NAMALWA (cell line): ENCODE results near the gene TP63.

Experiments
- DNase-seq: peaks from one replicate; pipeline ENCODE4 v3.0.0-alpha.2; 2015; ENCODE audit warnings: low spot score

TP63 gene

DNA sequence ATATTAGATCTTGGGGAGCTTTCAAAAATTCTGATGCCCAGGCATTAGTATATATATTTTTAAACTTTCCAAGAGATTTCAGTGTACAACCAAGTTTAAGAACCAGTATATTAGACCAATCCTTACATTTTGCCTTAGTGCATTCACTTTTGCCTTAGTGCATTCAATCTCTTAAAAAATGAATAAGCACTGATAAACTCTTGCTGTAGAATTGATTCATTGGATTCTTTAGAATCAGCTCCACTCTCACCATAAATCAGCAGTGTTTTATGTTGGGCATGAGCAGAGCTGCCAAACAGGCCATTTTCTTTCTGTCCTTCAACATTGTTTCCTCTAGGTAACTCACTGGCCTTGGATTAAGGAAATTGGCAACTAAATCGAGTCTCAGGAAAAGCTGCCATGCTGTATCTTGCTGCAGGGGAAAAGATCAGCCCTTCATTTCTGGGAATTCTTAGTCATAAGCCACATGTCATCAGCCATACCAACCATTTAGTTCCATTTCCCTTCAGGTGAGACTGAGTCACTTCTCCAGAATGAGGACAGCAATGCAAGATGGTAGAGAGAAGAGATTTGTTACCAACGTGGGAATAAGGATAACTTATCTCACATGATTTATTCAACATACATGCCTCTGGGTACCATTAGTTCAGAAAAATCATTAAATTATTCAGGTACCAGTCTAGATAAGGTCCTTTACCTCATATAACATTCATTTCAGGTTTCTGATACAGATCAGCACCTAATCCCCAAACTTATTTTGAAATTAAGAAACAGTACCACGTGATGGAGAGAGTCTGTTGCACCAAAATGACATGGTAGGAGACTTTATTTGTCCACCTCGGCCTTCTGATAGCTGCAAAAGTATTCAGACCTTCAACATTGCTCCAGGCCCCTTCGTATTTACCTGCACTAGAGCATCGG is 297.0 kb downstream of the TP63 start:
- no peak for DNase-seq

- DNase-seq: no peak
Observed at GRCh38 chr3:189936201-189936945, 305.2 kb downstream of the TP63 start.

DNA sequence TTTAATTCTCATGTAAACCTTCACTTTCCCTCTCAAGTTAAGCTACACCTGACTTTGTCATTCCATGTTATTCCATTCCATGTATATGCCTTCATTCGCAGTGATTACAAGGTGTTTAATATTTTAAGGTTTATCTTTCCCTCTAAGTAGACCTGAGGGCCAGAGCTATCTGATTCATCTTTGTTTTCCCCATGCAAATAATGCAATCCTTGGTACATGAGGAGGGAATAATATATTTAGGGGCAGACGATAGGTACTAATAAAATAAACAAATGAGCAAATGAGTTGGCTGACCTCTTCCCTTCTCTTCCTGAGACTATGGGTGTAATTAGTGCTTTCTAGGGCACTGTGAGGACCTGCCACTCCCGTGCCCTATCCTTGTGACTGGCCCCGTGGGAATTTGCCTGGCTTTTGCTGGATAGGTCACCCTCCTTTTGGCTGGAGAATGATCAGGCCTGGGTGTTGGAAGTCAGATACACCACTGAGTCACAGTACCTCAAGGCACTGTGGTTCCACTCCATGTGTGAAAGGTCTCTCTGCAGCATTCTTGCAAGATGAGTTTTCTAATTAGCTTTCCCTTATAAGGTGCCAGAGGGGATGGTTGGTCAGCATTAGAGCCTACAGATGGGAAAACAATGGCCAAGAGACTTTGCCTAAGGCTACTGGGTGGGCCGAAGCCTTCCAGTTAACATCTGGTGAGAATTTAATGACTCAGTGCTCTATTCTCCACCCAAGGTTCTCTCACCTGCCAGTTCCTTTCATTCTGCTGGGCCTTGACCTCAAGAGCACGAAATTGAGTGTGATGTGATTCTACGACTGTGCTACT is 306.3 kb downstream of the TP63 start:
- no peak for DNase-seq

DNA sequence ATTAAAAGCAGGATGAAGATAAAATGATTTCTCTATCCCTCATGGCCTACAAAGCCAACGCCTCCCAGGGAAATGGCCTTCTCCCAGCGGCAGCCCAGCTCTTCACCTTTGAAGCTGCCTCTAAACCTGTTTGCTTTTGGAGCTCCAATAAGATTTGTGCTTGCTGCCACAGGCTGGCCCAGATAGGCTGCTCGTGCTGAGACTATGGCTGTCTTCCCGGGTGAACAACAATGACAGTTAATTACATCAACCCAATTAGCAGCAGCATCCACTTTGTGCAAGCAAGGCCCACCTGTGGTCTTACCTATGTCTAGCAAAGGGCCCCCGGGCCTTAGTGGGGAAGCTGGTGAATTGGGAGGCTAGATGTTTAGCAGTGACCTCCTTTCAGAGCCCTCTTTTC is 309.9 kb downstream of the TP63 start:
- DNase-seq: no peak

- no peak for DNase-seq
Observed at GRCh38 chr3:189941679-189942078, 310.5 kb downstream of the TP63 start.

- DNase-seq: no peak
Observed at GRCh38 chr3:189942948-189943347, 311.8 kb downstream of the TP63 start.

- DNase-seq: no peak
Observed at GRCh38 chr3:189944285-189945145, 313.3 kb downstream of the TP63 start.

DNA sequence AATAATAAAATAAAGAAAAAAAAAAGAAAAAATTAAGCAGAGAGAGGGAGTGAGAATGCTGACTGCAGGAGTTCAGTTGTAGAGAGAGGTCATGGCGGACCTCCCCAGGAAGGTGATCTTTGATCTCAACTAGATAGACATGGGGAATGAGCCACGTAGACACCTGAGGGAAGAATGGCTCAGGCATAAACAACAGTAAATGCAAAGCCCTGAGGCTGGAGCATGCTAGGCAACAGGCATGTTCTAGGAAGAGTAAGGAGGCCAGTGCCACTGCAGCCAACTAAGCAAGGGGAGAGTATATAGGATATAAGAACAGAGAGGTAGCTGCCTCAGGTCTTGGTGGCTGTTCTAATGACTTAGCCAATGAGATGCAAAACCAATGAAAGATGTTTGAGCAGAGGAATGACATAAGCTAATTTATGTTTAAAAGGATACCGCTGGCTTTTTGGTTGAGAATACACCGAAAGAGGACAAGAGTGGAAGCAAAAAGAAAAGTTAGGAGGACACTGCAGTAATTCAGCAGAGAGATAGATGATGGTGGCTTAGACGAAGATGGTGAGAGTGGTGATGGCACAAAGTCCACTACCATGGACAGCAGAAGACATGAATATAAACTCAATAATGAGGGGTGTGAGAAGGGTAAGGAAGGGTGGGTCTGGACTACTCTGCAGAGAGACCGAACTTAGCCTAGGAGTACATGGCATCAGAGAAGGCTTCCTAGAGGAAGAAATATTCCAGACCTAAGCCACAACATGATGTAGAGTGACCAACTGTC is 314.9 kb downstream of the TP63 start:
- no peak for DNase-seq
